HepG2 (cell line): ENCODE measurements around the gene OR6S1. TPM values are rescaled to one million over a fixed set of nuclear protein-coding genes. Genes with fewer than 3 reads are reported as not detected.

ENCODE experiments used
- CREBL2 ChIP-seq: sonication (generic); formaldehyde crosslinking; IDR thresholded peaks from 2 replicates; pipeline ENCODE4 v1.8.1; 2023; ENCODE audit warnings: missing genetic modification reagents, mild to moderate bottlenecking, borderline replicate concordance
- DBP ChIP-seq: sonication (generic); formaldehyde crosslinking; IDR thresholded peaks from 2 replicates; pipeline ENCODE4 v1.4.0; 2020; ENCODE audit warnings: missing genetic modification reagents; ENCODE audit errors: not compliant biosample characterization
- IKZF1 ChIP-seq: fragments of 450-650 bp; IDR thresholded peaks from 2 replicates; pipeline ENCODE4 v1.7.1; 2016
- ISL2 ChIP-seq: sonication (generic); formaldehyde crosslinking; IDR thresholded peaks from 2 replicates; pipeline ENCODE4 v1.5.0; 2020; ENCODE audit warnings: missing genetic modification reagents
- KDM1A ChIP-seq: IDR thresholded peaks from 2 replicates; pipeline ENCODE4 v1.6.1; 2016; ENCODE audit warnings: missing compliant biosample characterization
- KDM3A ChIP-seq: IDR thresholded peaks from 2 replicates; pipeline ENCODE4 v1.6.1; 2018; ENCODE audit warnings: low read depth, missing compliant biosample characterization
- LBX2 ChIP-seq: sonication (generic); formaldehyde crosslinking; IDR thresholded peaks from 2 replicates; pipeline ENCODE4 v1.5.0; 2020; ENCODE audit warnings: missing genetic modification reagents, mild to moderate bottlenecking, borderline replicate concordance
- MEIS1 ChIP-seq: sonication (generic); formaldehyde crosslinking; IDR thresholded peaks from 2 replicates; pipeline ENCODE4 v1.9.0; 2021; ENCODE audit warnings: mild to moderate bottlenecking, missing genetic modification reagents, moderate library complexity, borderline replicate concordance
- MIXL1 ChIP-seq: IDR thresholded peaks from 2 replicates; pipeline ENCODE4 v1.6.1; 2016
- MTA1 ChIP-seq: sonication (generic); formaldehyde crosslinking; IDR thresholded peaks from 2 replicates; pipeline ENCODE4 v1.4.0; 2020; ENCODE audit warnings: missing genetic modification reagents, mild to moderate bottlenecking, borderline replicate concordance
- NCOA2 ChIP-seq: sonication (generic); formaldehyde crosslinking; IDR thresholded peaks from 2 replicates; pipeline ENCODE4 v1.8.0; 2022; ENCODE audit warnings: inconsistent platforms
- PHB2 ChIP-seq: fragments of 450-650 bp; IDR thresholded peaks from 2 replicates; pipeline ENCODE4 v1.6.1; 2018; ENCODE audit not compliant: partially characterized antibody
- RBM39 ChIP-seq: fragments of 200-400 bp; formaldehyde crosslinking; IDR thresholded peaks from one replicate; pipeline ENCODE4 v1.6.1; 2018; ENCODE audit warnings: antibody characterized with exemption, mild to moderate bottlenecking, low read depth, low read length; ENCODE audit not compliant: poor library complexity, severe bottlenecking
- RFX3 ChIP-seq: IDR thresholded peaks from 2 replicates; pipeline ENCODE4 v1.6.1; 2016; ENCODE audit warnings: missing biosample characterization, missing genetic modification reagents
- SAFB2 ChIP-seq: sonication (generic); formaldehyde crosslinking; IDR thresholded peaks from 2 replicates; pipeline ENCODE4 v1.5.1; 2020; ENCODE audit warnings: missing genetic modification reagents, low read depth, mild to moderate bottlenecking, borderline replicate concordance
- SCMH1 ChIP-seq: sonication (generic); formaldehyde crosslinking; IDR thresholded peaks from 2 replicates; pipeline ENCODE4 v1.9.0; 2021; ENCODE audit warnings: missing genetic modification reagents, mild to moderate bottlenecking, borderline replicate concordance
- SIN3A ChIP-seq: IDR thresholded peaks from 2 replicates; pipeline ENCODE4 v1.6.1; 2011; ENCODE audit warnings: low read depth, mild to moderate bottlenecking, control low read depth, low read length, borderline replicate concordance
- SPEN ChIP-seq: sonication (generic); formaldehyde crosslinking; IDR thresholded peaks from 2 replicates; pipeline ENCODE4 v1.5.1; 2020; ENCODE audit warnings: low read depth, mild to moderate bottlenecking, missing genetic modification reagents
- TBL1XR1 ChIP-seq: fragments of 150-350 bp; IDR thresholded peaks from 2 replicates; pipeline ENCODE4 v1.6.1; 2014; ENCODE audit warnings: borderline replicate concordance, low read length; ENCODE audit not compliant: partially characterized antibody
- TBX2 ChIP-seq: sonication (generic); formaldehyde crosslinking; IDR thresholded peaks from 2 replicates; pipeline ENCODE4 v1.5.0; 2020; ENCODE audit warnings: missing genetic modification reagents, mild to moderate bottlenecking, borderline replicate concordance
- ZBTB1 ChIP-seq: sonication (generic); formaldehyde crosslinking; IDR thresholded peaks from 2 replicates; pipeline ENCODE4 v1.4.0; 2020; ENCODE audit warnings: missing genetic modification reagents, borderline replicate concordance
- ZNF17 ChIP-seq: sonication (generic); formaldehyde crosslinking; IDR thresholded peaks from 2 replicates; pipeline ENCODE4 v1.5.0; 2020; ENCODE audit warnings: mild to moderate bottlenecking, missing genetic modification reagents
- ZNF275 ChIP-seq: sonication (generic); formaldehyde crosslinking; IDR thresholded peaks from 2 replicates; pipeline ENCODE4 v1.8.0; 2022; ENCODE audit warnings: missing genetic modification reagents, mild to moderate bottlenecking, inconsistent platforms, borderline replicate concordance
- ZNF33A ChIP-seq: sonication (generic); formaldehyde crosslinking; IDR thresholded peaks from 2 replicates; pipeline ENCODE4 v1.5.1; 2020; ENCODE audit warnings: missing genetic modification reagents, mild to moderate bottlenecking, moderate library complexity, borderline replicate concordance
- ZNF354B ChIP-seq: sonication (generic); formaldehyde crosslinking; IDR thresholded peaks from 2 replicates; pipeline ENCODE4 v1.8.0; 2022; ENCODE audit warnings: mild to moderate bottlenecking, missing genetic modification reagents
- ZNF501 ChIP-seq: sonication (generic); formaldehyde crosslinking; IDR thresholded peaks from 2 replicates; pipeline ENCODE4 v1.5.1; 2020; ENCODE audit warnings: mild to moderate bottlenecking, moderate library complexity, missing genetic modification reagents
- ZNF660 ChIP-seq: sonication (generic); formaldehyde crosslinking; IDR thresholded peaks from 2 replicates; pipeline ENCODE4 v1.5.1; 2020; ENCODE audit warnings: mild to moderate bottlenecking, low read depth, missing genetic modification reagents, borderline replicate concordance
- ZSCAN22 ChIP-seq: sonication (generic); formaldehyde crosslinking; IDR thresholded peaks from 2 replicates; pipeline ENCODE4 v1.4.0; 2020; ENCODE audit warnings: mild to moderate bottlenecking, missing genetic modification reagents
- polyA plus RNA-seq, 8 experiments: library from polyadenylated mRNA; depleted of rRNA in 3 of 8; stranded (reverse) in 7 of 8; unstranded in 1 of 8; fragments of >200 nt; fragmentation: Illumina TruSeq in 4 of 8; extraction: Trizol in 4 of 8; gene quantifications; 2 replicates each; pipeline versions ENCODE4 v1.2.1 to v1.2.3, GENCODE V29; 2011 to 2016; ENCODE audit warnings: low read depth in 4 of 8, missing spikeins in 1 of 8, mixed read lengths in 1 of 8; ENCODE audit not compliant: insufficient read depth in 1 of 8
- total RNA-seq, 5 experiments: library from RNA; depleted of rRNA; stranded (reverse); fragments of >200 nt; fragmentation: Illumina TruSeq; extraction: Trizol; gene quantifications; 2 replicates each; pipeline ENCODE4 v1.2.3, GENCODE V29; 2016; ENCODE audit warnings: low read depth in 1 of 5

OR6S1 gene
- total and polyA plus RNA-seq, 2 of the 13 experiments (the other 11 are each of a cell fraction or from before 2014, with no cell fraction given) = 0.09 TPM; not detected in 1

GRCh38 chr14:20683891-20684661, 42.6 kb upstream of the OR6S1 start, which contains the start of gene RNASE4 (continued):
- TF ChIP-seq ZBTB1 (CRISPR knock-in tag) = 0 out of 2 replicates have a peak, but pooled peaks have one; percentile 9
- TF ChIP-seq NCOA2 (CRISPR knock-in tag) = peak; percentile 32
- TF ChIP-seq PHB2 = no peak
- TF ChIP-seq ZNF275 (CRISPR knock-in tag) = peak; percentile 84; the same call in 1 of the 2 replicates
- TF ChIP-seq RFX3 (CRISPR knock-in tag) = no peak; the same call in 1 of the 2 replicates
- TF ChIP-seq SIN3A = 0 out of 2 replicates have a peak, but pooled peaks have one; percentile 88
- TF ChIP-seq TBL1XR1 = no peak
- peak; percentile 72 for TF ChIP-seq TBX2 (CRISPR knock-in tag)
- no peak for TF ChIP-seq ZNF660 (CRISPR knock-in tag)
- TF ChIP-seq ZNF501 (CRISPR knock-in tag) = peak; percentile 77
- TF ChIP-seq SAFB2 (CRISPR knock-in tag) = peak; percentile 12; the same call in 1 of the 2 replicates
- TF ChIP-seq DBP = no peak
- peak; percentile 55; the same call in 1 of the 2 replicates for TF ChIP-seq MIXL1 (CRISPR knock-in tag)
- no peak for TF ChIP-seq MEIS1 (CRISPR knock-in tag)
- TF ChIP-seq ZSCAN22 (CRISPR knock-in tag) = no peak
- no peak for TF ChIP-seq IKZF1
- peak; percentile 58 for TF ChIP-seq ISL2
- 0 out of 2 replicates have a peak, but pooled peaks have one; percentile 19 for TF ChIP-seq LBX2 (CRISPR knock-in tag)
- TF ChIP-seq SCMH1 = no peak
- peak; percentile 76; the same call in 1 of the 2 replicates for TF ChIP-seq CREBL2 (CRISPR knock-in tag)
- TF ChIP-seq MTA1 (CRISPR knock-in tag) = peak; percentile 77; the same call in 1 of the 2 replicates
- TF ChIP-seq KDM3A (CRISPR knock-in tag) = no peak; the same call in 1 of the 2 replicates
- TF ChIP-seq SPEN (CRISPR knock-in tag) = peak; percentile 72; the same call in 1 of the 2 replicates
- no peak for TF ChIP-seq ZNF17
- peak; percentile 85; the same call in 1 of the 2 replicates for TF ChIP-seq KDM1A
- TF ChIP-seq ZNF354B = 0 out of 2 replicates have a peak, but pooled peaks have one; percentile 22
- no peak for TF ChIP-seq ZNF33A (CRISPR knock-in tag)
- TF ChIP-seq RBM39 = peak; percentile 77
